ENCODE results near the gene CFAP53. TPM values are rescaled to one million over a fixed set of nuclear protein-coding genes. Genes with fewer than 3 reads are reported as not detected.

Gene CFAP53
- total and polyA plus RNA-seq, 2 of the 13 experiments (the other 11 are each of a cell fraction or from before 2014, with no cell fraction given) = 0.05 to 0.07 TPM

DNA sequence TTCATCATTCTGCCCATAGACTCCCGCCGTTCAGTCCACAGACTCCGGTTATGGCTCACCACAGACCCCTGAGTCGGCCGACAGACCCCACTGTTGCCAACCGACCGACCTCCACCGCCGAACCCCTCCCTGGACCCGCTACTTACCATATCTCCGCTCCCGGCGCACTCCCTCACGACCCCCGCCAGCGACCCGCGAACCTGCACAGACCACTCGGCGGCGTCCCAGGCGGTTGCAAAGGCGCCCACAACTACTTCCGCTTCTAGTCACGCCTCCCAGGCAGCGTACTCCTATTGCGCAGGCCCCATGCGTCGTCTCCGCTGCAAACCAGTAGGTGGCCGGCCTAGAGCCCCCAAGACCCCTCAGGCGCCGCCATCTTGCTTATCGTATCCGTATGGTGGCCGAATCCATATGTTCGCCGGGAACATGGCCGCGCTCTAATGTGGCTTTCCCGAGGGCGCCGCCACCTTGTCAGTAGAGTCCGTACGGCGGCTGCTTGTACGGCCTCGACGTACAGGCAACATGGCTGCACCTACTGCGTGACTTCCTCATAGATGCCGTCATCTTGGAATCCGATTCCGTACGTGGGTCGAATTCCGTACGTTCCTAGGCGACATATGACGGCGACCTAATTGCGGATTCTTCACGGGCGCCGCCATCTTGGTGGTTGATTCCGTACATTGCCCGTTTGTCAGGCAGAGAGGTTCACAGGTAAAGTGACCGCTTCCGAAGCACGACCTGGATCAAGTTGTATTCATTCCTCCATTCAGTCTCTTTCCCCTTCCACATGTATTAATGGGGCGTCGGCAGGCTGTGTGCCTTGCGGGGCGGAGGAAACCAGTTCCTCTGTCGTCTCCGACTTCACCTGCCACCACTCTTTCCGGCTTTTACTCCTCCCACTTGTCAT lies 21.4 kb upstream of the CFAP53 start, which contains the start of gene CXXC1 (continued):
- TF ChIP-seq, protein P1, sequence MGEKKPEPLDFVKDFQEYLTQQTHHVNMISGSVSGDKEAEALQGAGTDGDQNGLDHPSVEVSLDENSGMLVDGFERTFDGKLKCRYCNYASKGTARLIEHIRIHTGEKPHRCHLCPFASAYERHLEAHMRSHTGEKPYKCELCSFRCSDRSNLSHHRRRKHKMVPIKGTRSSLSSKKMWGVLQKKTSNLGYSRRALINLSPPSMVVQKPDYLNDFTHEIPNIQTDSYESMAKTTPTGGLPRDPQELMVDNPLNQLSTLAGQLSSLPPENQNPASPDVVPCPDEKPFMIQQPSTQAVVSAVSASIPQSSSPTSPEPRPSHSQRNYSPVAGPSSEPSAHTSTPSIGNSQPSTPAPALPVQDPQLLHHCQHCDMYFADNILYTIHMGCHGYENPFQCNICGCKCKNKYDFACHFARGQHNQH (CRISPR knock-in tag; IDR thresholded peaks at IDR 0.05) = peak; percentile 79; the same call in 1 of the 2 replicates
- TF ChIP-seq MTA1 (CRISPR knock-in tag; IDR thresholded peaks at IDR 0.05; ENCODE audit: borderline replicate concordance) (0 out of 2 replicates have a peak, but pooled peaks have one; percentile 17), HMGA1 (CRISPR knock-in tag; conservative IDR thresholded peaks at IDR 0.05) (no peak), ZMYM4 (CRISPR knock-in tag; IDR thresholded peaks at IDR 0.05) (peak; percentile 84), KDM5A (IDR thresholded peaks at IDR 0.05; ENCODE audit: borderline replicate concordance, low read length) (peak; percentile 46; the same call in 1 of the 2 replicates), PHF5A (CRISPR knock-in tag; IDR thresholded peaks at IDR 0.05; ENCODE audit: low read depth, unreplicated experiment) (peak; percentile 89), HOXA7 (CRISPR knock-in tag; IDR thresholded peaks at IDR 0.05) (no peak), NR2C2 (CRISPR knock-in tag; IDR thresholded peaks at IDR 0.05; ENCODE audit: borderline replicate concordance) (peak; percentile 98), ZNF34 (CRISPR knock-in tag; IDR thresholded peaks at IDR 0.05; ENCODE audit: borderline replicate concordance) (no peak), MED13 (CRISPR knock-in tag; IDR thresholded peaks at IDR 0.05) (no peak), KLF13 (CRISPR knock-in tag; IDR thresholded peaks at IDR 0.05) (0 out of 2 replicates have a peak, but pooled peaks have one; percentile 36), TBX2 (CRISPR knock-in tag; IDR thresholded peaks at IDR 0.05; ENCODE audit: borderline replicate concordance) (peak; percentile 77; the same call in 1 of the 2 replicates), ZFP36L2 (CRISPR knock-in tag; IDR thresholded peaks at IDR 0.05) (no peak), FOSL1 (CRISPR knock-in tag; IDR thresholded peaks at IDR 0.05; ENCODE audit: borderline replicate concordance) (no peak), RFX3 (CRISPR knock-in tag; IDR thresholded peaks at IDR 0.05) (peak; percentile 83)
- TF ChIP-seq, protein P2, sequence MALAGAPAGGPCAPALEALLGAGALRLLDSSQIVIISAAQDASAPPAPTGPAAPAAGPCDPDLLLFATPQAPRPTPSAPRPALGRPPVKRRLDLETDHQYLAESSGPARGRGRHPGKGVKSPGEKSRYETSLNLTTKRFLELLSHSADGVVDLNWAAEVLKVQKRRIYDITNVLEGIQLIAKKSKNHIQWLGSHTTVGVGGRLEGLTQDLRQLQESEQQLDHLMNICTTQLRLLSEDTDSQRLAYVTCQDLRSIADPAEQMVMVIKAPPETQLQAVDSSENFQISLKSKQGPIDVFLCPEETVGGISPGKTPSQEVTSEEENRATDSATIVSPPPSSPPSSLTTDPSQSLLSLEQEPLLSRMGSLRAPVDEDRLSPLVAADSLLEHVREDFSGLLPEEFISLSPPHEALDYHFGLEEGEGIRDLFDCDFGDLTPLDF (CRISPR knock-in tag; IDR thresholded peaks at IDR 0.05) = peak; percentile 43; the same call in 1 of the 2 replicates
- TF ChIP-seq, protein P3, sequence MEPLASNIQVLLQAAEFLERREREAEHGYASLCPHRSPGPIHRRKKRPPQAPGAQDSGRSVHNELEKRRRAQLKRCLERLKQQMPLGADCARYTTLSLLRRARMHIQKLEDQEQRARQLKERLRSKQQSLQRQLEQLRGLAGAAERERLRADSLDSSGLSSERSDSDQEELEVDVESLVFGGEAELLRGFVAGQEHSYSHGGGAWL (CRISPR knock-in tag; IDR thresholded peaks at IDR 0.05) = 0 out of 2 replicates have a peak, but pooled peaks have one; percentile 39
- TF ChIP-seq, protein P4, sequence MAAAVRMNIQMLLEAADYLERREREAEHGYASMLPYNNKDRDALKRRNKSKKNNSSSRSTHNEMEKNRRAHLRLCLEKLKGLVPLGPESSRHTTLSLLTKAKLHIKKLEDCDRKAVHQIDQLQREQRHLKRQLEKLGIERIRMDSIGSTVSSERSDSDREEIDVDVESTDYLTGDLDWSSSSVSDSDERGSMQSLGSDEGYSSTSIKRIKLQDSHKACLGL (CRISPR knock-in tag; IDR thresholded peaks at IDR 0.05) = 0 out of 2 replicates have a peak, but pooled peaks have one; percentile 45
- TF ChIP-seq, protein P5, sequence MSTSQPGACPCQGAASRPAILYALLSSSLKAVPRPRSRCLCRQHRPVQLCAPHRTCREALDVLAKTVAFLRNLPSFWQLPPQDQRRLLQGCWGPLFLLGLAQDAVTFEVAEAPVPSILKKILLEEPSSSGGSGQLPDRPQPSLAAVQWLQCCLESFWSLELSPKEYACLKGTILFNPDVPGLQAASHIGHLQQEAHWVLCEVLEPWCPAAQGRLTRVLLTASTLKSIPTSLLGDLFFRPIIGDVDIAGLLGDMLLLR (CRISPR knock-in tag; IDR thresholded peaks at IDR 0.05) = 0 out of 2 replicates have a peak, but pooled peaks have one; percentile 63
- TF ChIP-seq, protein P6, sequence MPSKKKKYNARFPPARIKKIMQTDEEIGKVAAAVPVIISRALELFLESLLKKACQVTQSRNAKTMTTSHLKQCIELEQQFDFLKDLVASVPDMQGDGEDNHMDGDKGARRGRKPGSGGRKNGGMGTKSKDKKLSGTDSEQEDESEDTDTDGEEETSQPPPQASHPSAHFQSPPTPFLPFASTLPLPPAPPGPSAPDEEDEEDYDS (CRISPR knock-in tag; IDR thresholded peaks at IDR 0.05) = peak; percentile 58
